ENCODE results near the gene RAB18.
"Not testable (repeated sequence)": the region's sequence is repeated elsewhere in the genome, so short reads cannot be mapped to it uniquely, and the experiment has no call there.

Gene RAB18

GRCh38 chr10:27504007-27504807 lies at the start of gene RAB18:
Gene RAB18, plus strand, starts transcription at chr10:27504304. Its CDS starts 66 bp downstream, at chr10:27504370.
- DNase-seq: peak; percentile 95

- no peak for DNase-seq
Observed at GRCh38 chr10:27454837-27455236, 49.3 kb upstream of the RAB18 start.

GRCh38 chr10:27457261-27457945 lies 46.7 kb upstream of the RAB18 start:
- no peak for DNase-seq

GRCh38 chr10:27457966-27458365 lies 46.1 kb upstream of the RAB18 start:
- DNase-seq: no peak

GRCh38 chr10:27461312-27461711 lies 42.8 kb upstream of the RAB18 start:
- DNase-seq: no peak

GRCh38 chr10:27463961-27464360 lies 40.1 kb upstream of the RAB18 start:
- DNase-seq: no peak

GRCh38 chr10:27464993-27465392 lies 39.1 kb upstream of the RAB18 start:
- no peak for DNase-seq

- not testable (repeated sequence) for DNase-seq
Observed at GRCh38 chr10:27465596-27465995, 38.5 kb upstream of the RAB18 start.

GRCh38 chr10:27470885-27471284 lies 33.2 kb upstream of the RAB18 start:
- DNase-seq: no peak

GRCh38 chr10:27474741-27475140 lies 29.4 kb upstream of the RAB18 start:
- no peak for DNase-seq

GRCh38 chr10:27479016-27479415 lies 25.1 kb upstream of the RAB18 start:
- DNase-seq: no peak

GRCh38 chr10:27481486-27481885 lies 22.6 kb upstream of the RAB18 start:
- DNase-seq: no peak

- DNase-seq: no peak
Observed at GRCh38 chr10:27482984-27483956, 20.8 kb upstream of the RAB18 start.

- no peak for DNase-seq
Observed at GRCh38 chr10:27485368-27485767, 18.7 kb upstream of the RAB18 start.

- no peak for DNase-seq
Observed at GRCh38 chr10:27485986-27486385, 18.1 kb upstream of the RAB18 start.

GRCh38 chr10:27490807-27491206 lies 13.3 kb upstream of the RAB18 start:
- DNase-seq: no peak

- no peak for DNase-seq
Observed at GRCh38 chr10:27494116-27494805, 9.8 kb upstream of the RAB18 start.

- no peak for DNase-seq
Observed at GRCh38 chr10:27496137-27496536, 8.0 kb upstream of the RAB18 start.

- DNase-seq: no peak
Observed at GRCh38 chr10:27500096-27500495, 4.0 kb upstream of the RAB18 start.

GRCh38 chr10:27500886-27501285 lies 3.2 kb upstream of the RAB18 start:
- DNase-seq: no peak

- DNase-seq: no peak
Observed at GRCh38 chr10:27503498-27504006, 552 bp upstream of the RAB18 start.

- DNase-seq: no peak
Observed at GRCh38 chr10:27504808-27505460, 830 bp downstream of the RAB18 start.

Data from NCI-H1436 (cell line).